Gastroesophageal sphincter (tissue), 3 donors: ENCODE measurements around the gene PLOD2.

Experiments used
- EP300 ChIP-seq: sonication (generic); formaldehyde crosslinking; IDR thresholded peaks from one replicate; pipeline ENCODE4 v1.6.1; 2017; ENCODE audit warnings: antibody characterized with exemption, mild to moderate bottlenecking
- POLR2A ChIP-seq, 2 donors: fragments of 450-650 bp; IDR thresholded peaks; one replicate each; pipeline ENCODE4 v1.6.1; 2017; ENCODE audit warnings: antibody characterized with exemption in 2 of 2, mild to moderate bottlenecking in 2 of 2, moderate library complexity in 1 of 2
- POLR2AphosphoS5 ChIP-seq: sonication (generic); formaldehyde crosslinking; IDR thresholded peaks from one replicate; pipeline ENCODE4 v1.6.1; 2017; ENCODE audit warnings: antibody characterized with exemption
- TF ChIP-seq, protein P1 (sequence below), 4 experiments: fragments of 200-600 bp in 2 of 4; fragments of 450-650 bp in 2 of 4; sonication (generic) in 1 of 4; IDR thresholded peaks; one replicate each; pipeline ENCODE4 v1.5.1; 2017 to 2019; ENCODE audit warnings: antibody characterized with exemption in 4 of 4, mild to moderate bottlenecking in 2 of 4, moderate library complexity in 2 of 4

DNA sequence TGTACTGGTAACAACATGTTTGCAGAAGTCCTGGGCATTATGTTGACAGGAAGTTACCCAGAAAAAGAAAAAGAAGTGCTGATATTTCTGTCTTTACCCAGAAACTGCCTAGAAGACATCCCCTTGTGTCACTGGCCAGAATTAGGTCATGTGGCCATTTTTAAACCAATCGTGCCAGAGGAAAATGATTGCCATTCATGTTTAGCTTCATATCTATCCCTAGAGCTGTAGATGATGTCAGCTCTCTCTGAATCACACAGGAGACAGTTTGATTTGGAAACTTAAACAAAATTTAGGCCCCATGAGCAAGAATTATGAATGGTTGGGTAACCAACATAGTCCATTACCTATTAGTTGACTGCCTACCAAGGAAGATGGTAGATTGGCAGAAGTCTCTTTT lies 8.9 kb upstream of the PLOD2 start:
- TF ChIP-seq EP300 (no peak), POLR2AphosphoS5 (no peak), POLR2A (IDR thresholded peaks at IDR 0.05) (no peak)
- TF ChIP-seq, protein P1, sequence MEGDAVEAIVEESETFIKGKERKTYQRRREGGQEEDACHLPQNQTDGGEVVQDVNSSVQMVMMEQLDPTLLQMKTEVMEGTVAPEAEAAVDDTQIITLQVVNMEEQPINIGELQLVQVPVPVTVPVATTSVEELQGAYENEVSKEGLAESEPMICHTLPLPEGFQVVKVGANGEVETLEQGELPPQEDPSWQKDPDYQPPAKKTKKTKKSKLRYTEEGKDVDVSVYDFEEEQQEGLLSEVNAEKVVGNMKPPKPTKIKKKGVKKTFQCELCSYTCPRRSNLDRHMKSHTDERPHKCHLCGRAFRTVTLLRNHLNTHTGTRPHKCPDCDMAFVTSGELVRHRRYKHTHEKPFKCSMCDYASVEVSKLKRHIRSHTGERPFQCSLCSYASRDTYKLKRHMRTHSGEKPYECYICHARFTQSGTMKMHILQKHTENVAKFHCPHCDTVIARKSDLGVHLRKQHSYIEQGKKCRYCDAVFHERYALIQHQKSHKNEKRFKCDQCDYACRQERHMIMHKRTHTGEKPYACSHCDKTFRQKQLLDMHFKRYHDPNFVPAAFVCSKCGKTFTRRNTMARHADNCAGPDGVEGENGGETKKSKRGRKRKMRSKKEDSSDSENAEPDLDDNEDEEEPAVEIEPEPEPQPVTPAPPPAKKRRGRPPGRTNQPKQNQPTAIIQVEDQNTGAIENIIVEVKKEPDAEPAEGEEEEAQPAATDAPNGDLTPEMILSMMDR (IDR thresholded peaks at IDR 0.05): no peak
